ENCODE data around the gene BCL2L12.

BCL2L12 gene

GRCh38 chr19:49682274-49682673 lies 16.5 kb downstream of the BCL2L12 start:
- TF ChIP-seq CTCF (IDR thresholded peaks at IDR 0.05; ENCODE audit: low read depth, low read length), result no peak
- Histone ChIP-seq H3K36me3 (peaks cover 59% of the 10 kb centered on the region), H3K4me3 (ENCODE audit: low read depth, low read length) (no peak overlapping the region), H3K4me1 (peaks cover 12% of the 10 kb centered on the region), H3K27me3 (no peaks in the 10 kb centered on the region), H3K9me3 (no peaks in the 10 kb centered on the region)
- DNase-seq, result no peak

DNA sequence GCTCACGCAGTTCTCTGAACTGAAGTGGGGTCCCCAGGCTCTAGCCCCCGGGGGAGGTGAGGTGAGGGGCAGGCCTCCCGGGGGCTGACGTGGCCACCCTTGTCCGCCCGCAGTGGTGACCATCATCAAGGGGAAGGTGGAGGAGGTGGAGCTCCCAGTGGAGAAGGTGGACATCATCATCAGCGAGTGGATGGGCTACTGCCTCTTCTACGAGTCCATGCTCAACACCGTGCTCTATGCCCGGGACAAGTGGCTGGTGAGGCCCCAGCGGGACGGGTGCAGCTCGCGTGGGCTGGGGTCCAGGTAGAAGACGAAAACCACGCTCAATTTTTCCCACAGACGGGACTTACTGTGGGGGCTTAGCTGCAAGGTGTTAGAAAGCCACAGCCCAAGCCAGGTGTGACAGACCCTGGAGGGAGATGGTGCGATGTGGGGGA lies 18.1 kb downstream of the BCL2L12 start:
- Histone ChIP-seq H3K9me3 (no peaks in the 10 kb centered on the region), H3K4me1 (peaks cover 12% of the 10 kb centered on the region), H3K27me3 (no peaks in the 10 kb centered on the region), H3K36me3 (peaks cover 62% of the 10 kb centered on the region), H3K4me3 (ENCODE audit: low read depth, low read length) (no peak overlapping the region)
- no peak for DNase-seq
- TF ChIP-seq CTCF (IDR thresholded peaks at IDR 0.05; ENCODE audit: low read depth, low read length), result no peak

DNA sequence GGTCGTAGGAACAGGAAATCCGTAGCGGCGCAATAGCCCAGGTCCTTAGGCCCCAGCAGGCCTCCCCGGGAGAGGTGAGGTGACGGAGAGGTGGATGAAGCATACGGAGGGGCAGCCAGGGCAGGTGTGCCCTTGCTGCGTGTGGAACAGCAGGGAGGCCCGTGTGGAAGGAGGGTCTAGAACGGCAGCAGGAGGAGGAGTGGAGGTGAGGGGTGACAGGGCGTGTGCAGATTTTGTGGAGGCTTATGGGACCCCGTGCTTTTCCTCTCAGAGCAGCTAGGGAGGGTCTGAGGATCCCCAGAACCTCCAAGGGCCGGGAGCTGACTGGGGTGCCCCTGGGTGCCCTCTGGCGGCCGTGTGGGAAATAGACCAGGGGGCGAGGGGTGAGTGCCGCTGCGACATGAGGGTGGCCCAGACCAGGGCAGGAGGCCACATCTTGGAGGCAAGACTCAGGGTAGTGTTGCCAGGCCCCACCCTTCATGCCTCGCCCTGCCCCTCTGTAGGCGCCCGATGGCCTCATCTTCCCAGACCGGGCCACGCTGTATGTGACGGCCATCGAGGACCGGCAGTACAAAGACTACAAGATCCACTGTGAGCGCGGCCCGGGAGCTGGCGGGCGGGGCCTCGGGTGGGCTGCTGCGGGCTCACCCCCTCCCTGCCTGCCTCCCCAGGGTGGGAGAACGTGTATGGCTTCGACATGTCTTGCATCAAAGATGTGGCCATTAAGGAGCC lies 18.7 kb downstream of the BCL2L12 start:
- no peak overlapping the region for H3K4me3 ChIP-seq (ENCODE audit: low read depth, low read length)
- no peaks in the 10 kb centered on the region for H3K9me3 ChIP-seq
- TF ChIP-seq CTCF (IDR thresholded peaks at IDR 0.05; ENCODE audit: low read depth, low read length), result peak; percentile 62
- peaks cover 62% of the 10 kb centered on the region for H3K36me3 ChIP-seq
- peaks cover 12% of the 10 kb centered on the region for H3K4me1 ChIP-seq
- peak; percentile 52 for DNase-seq
- H3K27me3 ChIP-seq, result no peaks in the 10 kb centered on the region

- Histone ChIP-seq H3K36me3 (peaks cover 62% of the 10 kb centered on the region), H3K27me3 (no peaks in the 10 kb centered on the region)
Measured at GRCh38 chr19:49684983-49685553, 19.3 kb downstream of the BCL2L12 start.

GRCh38 chr19:49685845-49686332 lies 20.2 kb downstream of the BCL2L12 start:
- Histone ChIP-seq H3K36me3 (peaks cover 56% of the 10 kb centered on the region), H3K27me3 (peaks cover 5% of the 10 kb centered on the region; the same call in 1 of the 2 replicates), H3K9me3 (no peaks in the 10 kb centered on the region), H3K4me1 (peaks cover 2% of the 10 kb centered on the region), H3K4me3 (ENCODE audit: low read depth, low read length) (no peak overlapping the region)
- no peak for TF ChIP-seq CTCF (IDR thresholded peaks at IDR 0.05; ENCODE audit: low read depth, low read length)
- no peak for DNase-seq

More at GRCh38 chr19:49684983-49685553, 19.3 kb downstream of the BCL2L12 start:
- Histone ChIP-seq H3K4me1 (peaks cover 8% of the 10 kb centered on the region), H3K4me3 (ENCODE audit: low read depth, low read length) (no peak overlapping the region), H3K9me3 (no peaks in the 10 kb centered on the region)
- no peak for TF ChIP-seq CTCF (IDR thresholded peaks at IDR 0.05; ENCODE audit: low read depth, low read length)
- DNase-seq, result no peak
